Limb (tissue), 2 donors: ENCODE measurements around the gene RNF223.

Source experiments
- DNase-seq, 2 donors: peaks; one replicate each; pipeline ENCODE4 v3.0.0-alpha.2; 2016; ENCODE audit errors: extremely low spot score in 2 of 2

The RNF223 gene

GRCh38 chr1:1046243-1046642 lies 27.9 kb downstream of the RNF223 start:
- DNase-seq, result no peak

- DNase-seq, result no peak
Measured at GRCh38 chr1:1045129-1045528, 29.0 kb downstream of the RNF223 start.

DNA sequence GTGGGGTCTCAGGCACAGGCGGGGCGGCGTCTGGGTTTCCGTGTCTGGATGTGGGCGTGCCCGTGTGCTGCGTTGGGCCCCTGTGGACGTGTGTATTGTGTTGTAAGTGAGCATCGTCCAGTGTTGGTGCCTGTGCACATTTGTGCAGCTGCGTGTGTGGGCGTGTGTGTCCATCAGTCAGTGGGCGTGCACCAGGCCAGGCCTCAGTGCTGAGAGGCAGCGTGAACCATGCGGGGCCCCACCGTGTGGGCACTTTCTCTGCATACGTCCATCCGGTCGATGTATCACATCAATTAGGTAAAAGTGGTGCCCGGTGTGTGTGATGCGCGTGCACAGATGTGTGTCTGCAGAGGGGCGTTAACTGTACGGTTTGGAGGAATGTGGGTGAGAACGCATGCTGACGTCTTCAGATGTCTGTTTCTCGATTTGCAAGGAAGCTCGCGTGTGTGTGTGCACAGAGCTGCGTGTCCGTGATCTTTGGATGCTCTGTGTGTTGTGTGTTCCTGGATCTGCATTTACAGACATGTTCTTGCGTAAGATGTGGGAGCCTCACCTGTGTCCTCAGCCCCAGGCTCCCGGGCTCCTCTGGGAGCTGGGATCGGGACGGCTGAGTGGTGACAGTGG lies 29.5 kb downstream of the RNF223 start:
- no peak for DNase-seq

GRCh38 chr1:1043921-1044320 lies 30.2 kb downstream of the RNF223 start:
- DNase-seq, result no peak

DNA sequence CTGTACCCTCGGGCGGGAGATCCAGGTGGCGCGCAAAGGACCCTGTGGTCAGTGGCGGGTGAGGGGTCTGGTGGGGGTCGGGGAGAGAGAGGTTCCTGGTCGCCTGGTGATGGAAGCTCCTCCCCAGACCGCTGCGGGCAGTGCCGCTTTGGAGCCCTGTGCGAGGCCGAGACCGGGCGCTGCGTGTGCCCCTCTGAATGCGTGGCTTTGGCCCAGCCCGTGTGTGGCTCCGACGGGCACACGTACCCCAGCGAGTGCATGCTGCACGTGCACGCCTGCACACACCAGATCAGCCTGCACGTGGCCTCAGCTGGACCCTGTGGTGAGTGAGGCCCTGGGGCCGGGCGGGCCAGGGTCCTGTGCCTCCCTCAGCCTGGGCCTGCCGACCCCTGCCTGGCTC lies 30.7 kb downstream of the RNF223 start:
- DNase-seq, result no peak

- no peak for DNase-seq
Measured at GRCh38 chr1:1042835-1043234, 31.3 kb downstream of the RNF223 start.

GRCh38 chr1:1041873-1042272 lies 32.2 kb downstream of the RNF223 start:
- DNase-seq, result no peak

- DNase-seq, result no peak
Measured at GRCh38 chr1:1041092-1041523, 33.0 kb downstream of the RNF223 start.

- peak; percentile 75 to 91 for DNase-seq
Measured at GRCh38 chr1:1040004-1040991, 33.8 kb downstream of the RNF223 start.

- no peak for DNase-seq
Measured at GRCh38 chr1:1039145-1039910, 34.8 kb downstream of the RNF223 start.

- DNase-seq, result no peak
Measured at GRCh38 chr1:1038694-1039093, 35.4 kb downstream of the RNF223 start.

- no peak for DNase-seq
Measured at GRCh38 chr1:1037366-1038327, 36.5 kb downstream of the RNF223 start.

DNA sequence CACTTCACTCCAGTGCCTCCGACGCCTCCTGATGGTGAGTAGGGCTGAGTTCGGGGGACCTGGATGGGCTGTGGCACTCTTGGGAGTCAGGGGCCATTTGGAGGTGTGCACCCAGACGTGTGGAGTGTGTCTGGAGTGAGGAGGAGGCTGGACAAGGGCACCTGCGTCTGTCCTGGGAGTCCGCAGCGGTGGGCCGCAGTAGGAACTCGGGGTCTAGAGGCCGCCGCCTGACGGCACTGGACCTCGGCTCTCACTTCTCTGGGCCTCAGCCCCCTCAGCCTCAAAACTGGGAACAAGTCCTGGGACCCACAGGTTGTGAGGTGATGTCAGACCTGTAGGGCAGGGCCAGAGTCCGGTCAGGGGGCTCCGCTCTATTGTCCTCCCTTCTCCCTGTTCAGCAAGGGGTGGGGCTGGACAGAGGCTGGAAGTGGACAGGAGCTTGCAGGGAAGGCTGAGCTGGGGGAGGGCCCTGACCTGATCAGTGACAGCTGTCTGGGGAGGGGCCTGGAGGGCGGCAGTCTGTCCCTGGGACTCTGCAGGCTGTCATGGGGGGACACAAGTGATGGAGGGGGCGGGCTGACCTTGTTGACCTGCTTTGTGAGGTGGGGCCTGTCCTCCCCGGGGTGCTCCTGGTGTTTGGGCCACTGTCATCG lies 38.7 kb downstream of the RNF223 start:
- no peak for DNase-seq

GRCh38 chr1:1034439-1034781 lies 39.7 kb downstream of the RNF223 start:
- DNase-seq, result no peak

GRCh38 chr1:1033731-1034438 lies 40.2 kb downstream of the RNF223 start:
- DNase-seq, result peak in 1 of 2 donors; percentile 72

DNA sequence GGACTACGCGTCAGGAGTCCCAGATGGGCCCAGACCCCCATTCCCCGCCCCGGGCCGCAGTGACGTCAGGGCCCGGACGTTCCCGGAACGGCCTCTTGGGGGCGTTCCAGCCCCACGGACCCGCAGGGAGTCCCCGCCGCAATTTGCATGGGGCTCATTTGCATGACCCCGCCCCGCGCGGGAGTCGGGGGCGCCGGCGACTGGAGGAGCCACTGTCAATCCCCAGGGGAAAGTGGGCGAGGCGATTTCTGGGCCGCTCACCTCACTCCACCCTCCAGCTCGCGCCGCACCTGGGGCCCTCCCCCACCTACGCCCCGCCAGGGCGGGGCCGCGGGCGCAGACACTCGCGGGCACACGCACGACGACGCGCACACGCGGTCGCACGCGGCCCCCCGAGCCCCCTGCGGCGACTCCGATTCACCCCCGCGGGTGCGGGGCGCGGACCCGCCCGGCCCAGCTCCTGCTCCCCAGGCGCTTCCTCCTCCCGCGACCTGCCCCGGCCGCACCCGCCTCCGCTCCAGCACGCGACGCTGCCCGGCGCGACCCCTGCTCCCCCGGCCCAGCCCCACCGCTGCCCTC lies 41.0 kb downstream of the RNF223 start:
- peak; percentile 72 to 92 for DNase-seq

- DNase-seq, result peak in 1 of 2 donors; percentile 66
Measured at GRCh38 chr1:1032424-1032823, 41.7 kb downstream of the RNF223 start.

DNA sequence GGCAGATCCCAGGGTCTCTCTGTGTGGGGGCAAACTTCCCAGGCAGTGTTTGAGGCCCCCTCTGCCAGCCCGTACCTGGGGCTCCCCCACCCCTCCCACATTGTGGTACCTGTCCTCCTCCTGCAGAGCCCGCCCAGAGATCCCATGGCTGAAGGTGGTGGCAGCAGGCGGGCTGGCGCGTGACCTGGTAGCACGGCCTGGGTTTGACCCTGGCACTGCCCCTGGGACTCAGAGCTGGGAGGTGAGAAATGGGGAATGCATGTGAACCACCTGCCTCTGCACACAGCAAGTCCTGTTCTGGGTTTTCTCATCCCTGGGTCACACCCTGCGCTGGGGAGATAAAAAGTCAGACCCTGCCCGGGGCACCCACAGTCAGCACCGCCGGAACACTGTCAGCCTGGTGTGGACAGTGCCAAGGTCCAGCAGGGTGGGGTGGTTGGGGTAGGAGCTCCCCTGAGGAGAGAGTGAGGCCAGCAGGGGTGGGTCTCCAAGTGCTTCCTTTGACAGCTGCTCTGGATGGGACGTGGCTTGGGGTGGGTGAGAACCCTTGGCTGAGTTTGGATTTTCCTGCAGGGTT lies 42.4 kb downstream of the RNF223 start:
- no peak for DNase-seq
